ENCODE results near the gene GPATCH8. TPM values are rescaled to one million over a fixed set of nuclear protein-coding genes. Genes with fewer than 3 reads are reported as not detected.

The GPATCH8 gene
- total and polyA plus RNA-seq, 9 of the 15 experiments (the other 6 are each of a cell fraction or from before 2014, with no cell fraction given), result 10.6 to 29.6 (median 13.2) TPM

DNA sequence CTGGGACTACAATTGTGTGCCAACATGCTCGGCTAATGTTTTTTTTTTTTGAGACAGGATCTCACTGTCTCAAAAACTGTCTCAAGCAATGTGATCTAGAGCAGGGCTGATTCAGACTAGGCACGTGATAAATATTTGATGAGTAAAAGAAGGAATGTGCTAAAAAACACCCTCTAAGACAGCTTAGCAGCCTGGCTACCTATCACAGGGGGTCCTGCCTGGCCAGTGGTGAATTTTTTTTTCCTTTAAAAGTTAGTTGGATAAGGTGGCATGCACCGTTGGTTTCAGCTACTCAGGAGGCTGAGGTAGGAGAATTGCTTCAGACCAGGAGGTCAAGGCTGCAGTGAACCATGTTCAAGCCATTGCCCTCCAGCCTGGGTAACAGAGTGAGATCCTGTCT is 14.8 kb upstream of the GPATCH8 start:
- 4% methylated on average over 3 of the region's 3 CpGs for WGBS (ENCODE audit: insufficient coverage, low coverage, missing lambda C conversion rate)
- no peak for DNase-seq (ENCODE audit: extremely low read depth in 1 of 4, low spot score in 3 of 4)
- no TSS peak for BruUV-seq (replicated peaks)
- H3K4me1 ChIP-seq (replicated peaks in 1 of 2; ENCODE audit: control insufficient read depth in 2 of 2, insufficient read depth in 2 of 2, low read length in 2 of 2), result peaks cover 3 to 4% of the 10 kb centered on the region in 2 experiments; a peak in 3 of 5 replicates
- intact Hi-C loops (cut with micrococcal nuclease) (no loop called here), in situ Hi-C loops (cut with MboI) (loop anchor here (5.0 kb wide), 1 partner anchor 316 kb away; no protein-coding TSS in a partner anchor)
- no peak overlapping the region for H3K4me2 ChIP-seq (ENCODE audit: insufficient read depth, low read length)
- no peak overlapping the region for H2AFZ ChIP-seq (ENCODE audit: low read depth, low read length)
- no peak for FAIRE-seq
- H3K9ac ChIP-seq (ENCODE audit: insufficient read depth in 1 of 2, low read depth in 2 of 2, low read length in 2 of 2), result no peak overlapping the region
- H3K27ac ChIP-seq (ENCODE audit: extremely low read depth, low read depth, low read length), result no peak overlapping the region
- no peak for ATAC-seq
- H3K27me3 ChIP-seq (ENCODE audit: control insufficient read depth in 2 of 2, insufficient read depth in 2 of 2, low read length in 2 of 2), result no peaks in the 10 kb centered on the region
- H3K4me3 ChIP-seq, result no peak overlapping the region
- H4K20me1 ChIP-seq (replicated peaks; ENCODE audit: control insufficient read depth, insufficient read depth, low read length), result no peaks in the 10 kb centered on the region
- no peaks in the 10 kb centered on the region for H3K36me3 ChIP-seq (ENCODE audit: control insufficient read depth, insufficient read depth, low read length)
- POLR2A ChIA-PET, result interaction anchor here (0.7 kb wide), 1 partner anchor 133 kb away, joined by 3 read pairs; no protein-coding TSS in a partner anchor
- H3K9me1 ChIP-seq (ENCODE audit: control insufficient read depth, insufficient read depth, low read length), result no peaks in the 10 kb centered on the region
- CTCF ChIA-PET (ENCODE audit: low intra/inter-chr PET ratio), result no interaction called here
- no peaks in the 10 kb centered on the region for H3K9me3 ChIP-seq (replicated peaks; ENCODE audit: control insufficient read depth, insufficient read depth, low read depth, low read length)
- no peaks in the 10 kb centered on the region for H3K79me2 ChIP-seq (ENCODE audit: control insufficient read depth, insufficient read depth, low read length)
- TF ChIP-seq, protein P1, sequence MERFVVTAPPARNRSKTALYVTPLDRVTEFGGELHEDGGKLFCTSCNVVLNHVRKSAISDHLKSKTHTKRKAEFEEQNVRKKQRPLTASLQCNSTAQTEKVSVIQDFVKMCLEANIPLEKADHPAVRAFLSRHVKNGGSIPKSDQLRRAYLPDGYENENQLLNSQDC (CRISPR knock-in tag; IDR thresholded peaks at IDR 0.05), result no peak
- TF ChIP-seq C11orf30 (IDR thresholded peaks at IDR 0.05; ENCODE audit: low read depth) (no peak), TGIF2 (CRISPR knock-in tag; IDR thresholded peaks at IDR 0.05) (no peak), ZNF224 (CRISPR knock-in tag; IDR thresholded peaks at IDR 0.05) (no peak), ZNF239 (CRISPR knock-in tag; IDR thresholded peaks at IDR 0.05) (no peak), ZNF561 (CRISPR knock-in tag; conservative IDR thresholded peaks at IDR 0.05) (no peak), TEAD1 (CRISPR knock-in tag; IDR thresholded peaks at IDR 0.05) (no peak), TAF1 (IDR thresholded peaks at IDR 0.05; ENCODE audit: control insufficient read depth, extremely low read depth, insufficient read depth, low read length, severe bottlenecking) (no peak)
- TF ChIP-seq, protein P2, sequence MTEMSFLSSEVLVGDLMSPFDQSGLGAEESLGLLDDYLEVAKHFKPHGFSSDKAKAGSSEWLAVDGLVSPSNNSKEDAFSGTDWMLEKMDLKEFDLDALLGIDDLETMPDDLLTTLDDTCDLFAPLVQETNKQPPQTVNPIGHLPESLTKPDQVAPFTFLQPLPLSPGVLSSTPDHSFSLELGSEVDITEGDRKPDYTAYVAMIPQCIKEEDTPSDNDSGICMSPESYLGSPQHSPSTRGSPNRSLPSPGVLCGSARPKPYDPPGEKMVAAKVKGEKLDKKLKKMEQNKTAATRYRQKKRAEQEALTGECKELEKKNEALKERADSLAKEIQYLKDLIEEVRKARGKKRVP (CRISPR knock-in tag; IDR thresholded peaks at IDR 0.05), result no peak
- TF ChIP-seq, protein P3, sequence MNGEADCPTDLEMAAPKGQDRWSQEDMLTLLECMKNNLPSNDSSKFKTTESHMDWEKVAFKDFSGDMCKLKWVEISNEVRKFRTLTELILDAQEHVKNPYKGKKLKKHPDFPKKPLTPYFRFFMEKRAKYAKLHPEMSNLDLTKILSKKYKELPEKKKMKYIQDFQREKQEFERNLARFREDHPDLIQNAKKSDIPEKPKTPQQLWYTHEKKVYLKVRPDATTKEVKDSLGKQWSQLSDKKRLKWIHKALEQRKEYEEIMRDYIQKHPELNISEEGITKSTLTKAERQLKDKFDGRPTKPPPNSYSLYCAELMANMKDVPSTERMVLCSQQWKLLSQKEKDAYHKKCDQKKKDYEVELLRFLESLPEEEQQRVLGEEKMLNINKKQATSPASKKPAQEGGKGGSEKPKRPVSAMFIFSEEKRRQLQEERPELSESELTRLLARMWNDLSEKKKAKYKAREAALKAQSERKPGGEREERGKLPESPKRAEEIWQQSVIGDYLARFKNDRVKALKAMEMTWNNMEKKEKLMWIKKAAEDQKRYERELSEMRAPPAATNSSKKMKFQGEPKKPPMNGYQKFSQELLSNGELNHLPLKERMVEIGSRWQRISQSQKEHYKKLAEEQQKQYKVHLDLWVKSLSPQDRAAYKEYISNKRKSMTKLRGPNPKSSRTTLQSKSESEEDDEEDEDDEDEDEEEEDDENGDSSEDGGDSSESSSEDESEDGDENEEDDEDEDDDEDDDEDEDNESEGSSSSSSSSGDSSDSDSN (IDR thresholded peaks at IDR 0.05; ENCODE audit: borderline replicate concordance in 1 of 2, low read depth in 2 of 2, low read length in 2 of 2), result no peak
- TF ChIP-seq, protein P4, sequence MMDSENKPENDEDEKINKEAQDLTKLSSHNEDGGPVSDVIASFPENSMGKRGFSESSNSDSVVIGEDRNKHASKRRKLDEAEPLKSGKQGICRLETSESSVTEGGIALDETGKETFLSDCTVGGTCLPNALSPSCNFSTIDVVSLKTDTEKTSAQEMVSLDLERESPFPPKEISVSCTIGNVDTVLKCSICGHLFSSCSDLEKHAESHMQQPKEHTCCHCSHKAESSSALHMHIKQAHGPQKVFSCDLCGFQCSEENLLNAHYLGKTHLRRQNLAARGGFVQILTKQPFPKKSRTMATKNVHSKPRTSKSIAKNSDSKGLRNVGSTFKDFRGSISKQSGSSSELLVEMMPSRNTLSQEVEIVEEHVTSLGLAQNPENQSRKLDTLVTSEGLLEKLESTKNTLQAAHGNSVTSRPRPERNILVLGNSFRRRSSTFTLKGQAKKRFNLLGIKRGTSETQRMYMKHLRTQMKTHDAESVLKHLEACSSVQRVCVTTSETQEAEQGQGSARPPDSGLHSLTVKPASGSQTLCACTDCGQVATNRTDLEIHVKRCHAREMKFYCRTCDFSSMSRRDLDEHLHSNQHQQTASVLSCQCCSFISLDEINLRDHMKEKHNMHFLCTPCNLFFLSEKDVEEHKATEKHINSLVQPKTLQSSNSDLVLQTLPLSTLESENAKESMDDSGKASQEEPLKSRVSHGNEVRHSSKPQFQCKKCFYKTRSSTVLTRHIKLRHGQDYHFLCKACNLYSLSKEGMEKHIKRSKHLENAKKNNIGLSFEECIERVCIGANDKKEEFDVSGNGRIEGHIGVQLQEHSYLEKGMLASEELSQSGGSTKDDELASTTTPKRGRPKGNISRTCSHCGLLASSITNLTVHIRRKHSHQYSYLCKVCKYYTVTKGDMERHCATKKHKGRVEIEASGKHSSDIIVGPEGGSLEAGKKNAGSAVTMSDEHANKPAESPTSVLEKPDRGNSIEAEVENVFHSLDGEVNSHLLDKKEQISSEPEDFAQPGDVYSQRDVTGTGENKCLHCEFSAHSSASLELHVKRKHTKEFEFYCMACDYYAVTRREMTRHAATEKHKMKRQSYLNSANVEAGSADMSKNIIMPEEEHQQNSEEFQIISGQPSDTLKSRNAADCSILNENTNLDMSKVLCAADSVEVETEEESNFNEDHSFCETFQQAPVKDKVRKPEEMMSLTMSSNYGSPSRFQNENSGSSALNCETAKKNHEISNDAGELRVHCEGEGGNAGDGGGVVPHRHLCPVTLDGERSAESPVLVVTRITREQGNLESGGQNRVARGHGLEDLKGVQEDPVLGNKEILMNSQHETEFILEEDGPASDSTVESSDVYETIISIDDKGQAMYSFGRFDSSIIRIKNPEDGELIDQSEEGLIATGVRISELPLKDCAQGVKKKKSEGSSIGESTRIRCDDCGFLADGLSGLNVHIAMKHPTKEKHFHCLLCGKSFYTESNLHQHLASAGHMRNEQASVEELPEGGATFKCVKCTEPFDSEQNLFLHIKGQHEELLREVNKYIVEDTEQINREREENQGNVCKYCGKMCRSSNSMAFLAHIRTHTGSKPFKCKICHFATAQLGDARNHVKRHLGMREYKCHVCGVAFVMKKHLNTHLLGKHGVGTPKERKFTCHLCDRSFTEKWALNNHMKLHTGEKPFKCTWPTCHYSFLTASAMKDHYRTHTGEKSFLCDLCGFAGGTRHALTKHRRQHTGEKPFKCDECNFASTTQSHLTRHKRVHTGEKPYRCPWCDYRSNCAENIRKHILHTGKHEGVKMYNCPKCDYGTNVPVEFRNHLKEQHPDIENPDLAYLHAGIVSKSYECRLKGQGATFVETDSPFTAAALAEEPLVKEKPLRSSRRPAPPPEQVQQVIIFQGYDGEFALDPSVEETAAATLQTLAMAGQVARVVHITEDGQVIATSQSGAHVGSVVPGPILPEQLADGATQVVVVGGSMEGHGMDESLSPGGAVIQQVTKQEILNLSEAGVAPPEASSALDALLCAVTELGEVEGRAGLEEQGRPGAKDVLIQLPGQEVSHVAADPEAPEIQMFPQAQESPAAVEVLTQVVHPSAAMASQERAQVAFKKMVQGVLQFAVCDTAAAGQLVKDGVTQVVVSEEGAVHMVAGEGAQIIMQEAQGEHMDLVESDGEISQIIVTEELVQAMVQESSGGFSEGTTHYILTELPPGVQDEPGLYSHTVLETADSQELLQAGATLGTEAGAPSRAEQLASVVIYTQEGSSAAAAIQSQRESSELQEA (IDR thresholded peaks at IDR 0.05; ENCODE audit: low read depth), result no peak

Measured in K562 (cell line).